Measurements from ENCODE around the gene TTC12.

Gene TTC12

GRCh38 chr11:113387605-113388211 is 73.3 kb downstream of the TTC12 start, which contains the start of gene ANKK1:
ANKK1 (plus strand) TSS chr11:113387779; CDS start chr11:113387885, 106 bp downstream.
- DNase-seq (ENCODE audit: low read depth, low spot score) = peak; percentile 29
- Histone ChIP-seq H3K4me3 (ENCODE audit: low read length) (peak within 1 kb of the TSS; percentile 38; the same call in 1 of the 2 replicates), H3K4me1 (ENCODE audit: control insufficient read depth, insufficient read depth, low read length) (peaks cover 3% of the 10 kb centered on the region; the same call in 1 of the 2 replicates), H3K9me3 (ENCODE audit: control insufficient read depth, insufficient read depth, low read length) (no peaks in the 10 kb centered on the region), H3K36me3 (ENCODE audit: control insufficient read depth, insufficient read depth, low read length) (no peaks in the 10 kb centered on the region), H3K27ac (ENCODE audit: low read length) (no peak within 1 kb of the TSS), H3K27me3 (ENCODE audit: control insufficient read depth, insufficient read depth, low read length) (no peaks in the 10 kb centered on the region)
- no CpG with 5 or more reads among the region's 46 CpGs for WGBS (ENCODE audit: insufficient coverage, insufficient read length)

DNA sequence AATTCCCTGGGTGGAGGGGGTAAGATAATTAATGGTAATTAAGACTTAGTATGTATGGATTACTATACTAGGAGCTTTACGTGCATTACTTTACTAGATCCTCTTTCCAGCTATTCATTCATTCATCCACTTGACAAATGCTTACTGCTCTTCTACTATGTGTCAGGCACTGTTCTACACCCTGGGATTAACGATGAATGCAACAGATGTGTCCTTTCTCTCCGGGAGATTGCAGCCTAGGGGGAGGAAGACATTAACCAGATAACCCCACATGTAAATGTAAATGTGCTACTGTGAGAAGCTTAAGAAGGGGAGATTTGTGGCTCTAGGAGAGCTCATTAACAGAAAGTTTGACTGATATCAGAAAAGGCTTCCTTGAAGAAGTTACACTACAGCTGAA is 74.9 kb downstream of the TTC12 start:
- H3K27me3 ChIP-seq (ENCODE audit: control insufficient read depth, insufficient read depth, low read length) = no peaks in the 10 kb centered on the region
- DNase-seq (ENCODE audit: low read depth, low spot score) = no peak
- no peak overlapping the region for H3K4me3 ChIP-seq (ENCODE audit: low read length)
- WGBS (ENCODE audit: insufficient coverage, insufficient read length) = no CpG with 5 or more reads among the region's 3 CpGs
- H3K9me3 ChIP-seq (ENCODE audit: control insufficient read depth, insufficient read depth, low read length) = no peaks in the 10 kb centered on the region
- no peak overlapping the region for H3K27ac ChIP-seq (ENCODE audit: low read length)
- H3K4me1 ChIP-seq (ENCODE audit: control insufficient read depth, insufficient read depth, low read length) = peaks cover 3% of the 10 kb centered on the region; the same call in 1 of the 2 replicates
- no peaks in the 10 kb centered on the region for H3K36me3 ChIP-seq (ENCODE audit: control insufficient read depth, insufficient read depth, low read length)

DNA sequence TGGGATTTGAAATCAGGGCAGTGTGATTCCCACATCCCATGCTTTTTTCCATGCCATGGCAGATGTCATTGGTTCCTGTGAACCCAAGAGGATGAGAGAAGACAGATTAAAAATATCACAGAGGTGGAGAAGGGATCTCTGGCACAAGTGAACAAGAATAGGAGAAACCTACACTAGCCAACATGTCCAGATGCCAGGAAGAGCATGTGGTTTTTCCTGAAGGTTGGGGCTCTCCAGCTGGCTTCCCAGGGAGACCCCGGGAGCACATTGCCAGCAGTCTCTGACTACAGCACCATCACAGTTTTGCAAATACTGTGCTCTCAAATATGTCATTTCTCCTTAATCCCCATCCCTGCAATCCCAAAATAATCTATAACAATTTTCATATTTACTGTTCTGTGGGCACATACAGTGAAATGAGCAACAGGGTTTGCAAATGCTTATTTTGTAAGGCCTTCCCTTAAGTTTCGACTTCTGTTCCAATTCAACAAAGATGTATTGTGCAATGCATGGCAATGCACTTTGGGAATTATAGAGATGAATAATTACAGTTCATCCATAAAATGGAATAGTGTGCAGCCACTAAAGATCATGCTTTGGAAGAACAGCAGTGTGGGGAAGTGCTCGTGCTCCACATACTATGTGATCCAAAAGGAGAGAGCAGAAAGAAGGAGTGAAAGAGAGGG is 78.0 kb downstream of the TTC12 start:
- H3K27ac ChIP-seq (ENCODE audit: low read length) = no peak overlapping the region
- DNase-seq (ENCODE audit: low read depth, low spot score) = no peak
- H3K4me1 ChIP-seq (ENCODE audit: control insufficient read depth, insufficient read depth, low read length) = 0 out of 2 replicates have a peak, but pooled peaks cover 2% of the 10 kb centered on the region
- no peaks in the 10 kb centered on the region for H3K9me3 ChIP-seq (ENCODE audit: control insufficient read depth, insufficient read depth, low read length)
- WGBS (ENCODE audit: insufficient coverage, insufficient read length) = no CpG with 5 or more reads among the region's 3 CpGs
- no peaks in the 10 kb centered on the region for H3K27me3 ChIP-seq (ENCODE audit: control insufficient read depth, insufficient read depth, low read length)
- H3K36me3 ChIP-seq (ENCODE audit: control insufficient read depth, insufficient read depth, low read length) = no peaks in the 10 kb centered on the region
- H3K4me3 ChIP-seq (ENCODE audit: low read length) = no peak overlapping the region

DNA sequence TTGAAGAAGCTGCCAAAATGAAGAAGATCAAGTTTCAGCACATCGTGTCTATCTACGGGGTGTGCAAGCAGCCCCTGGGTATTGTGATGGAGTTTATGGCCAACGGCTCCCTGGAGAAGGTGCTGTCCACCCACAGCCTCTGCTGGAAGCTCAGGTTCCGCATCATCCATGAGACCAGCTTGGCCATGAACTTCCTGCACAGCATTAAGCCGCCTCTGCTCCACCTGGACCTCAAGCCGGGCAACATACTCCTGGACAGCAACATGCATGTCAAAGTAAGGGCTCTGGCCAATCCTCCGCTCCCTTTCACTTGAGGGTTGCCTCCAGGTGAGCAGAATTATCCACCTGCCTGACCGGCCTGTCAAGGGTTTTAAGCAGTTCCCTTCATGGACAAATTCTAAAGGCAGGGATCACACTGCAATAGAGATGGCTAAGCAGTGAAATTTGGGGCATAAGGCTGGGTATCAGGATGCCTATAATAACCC is 79.2 kb downstream of the TTC12 start:
- no CpG with 5 or more reads among the region's 8 CpGs for WGBS (ENCODE audit: insufficient coverage, insufficient read length)

DNA sequence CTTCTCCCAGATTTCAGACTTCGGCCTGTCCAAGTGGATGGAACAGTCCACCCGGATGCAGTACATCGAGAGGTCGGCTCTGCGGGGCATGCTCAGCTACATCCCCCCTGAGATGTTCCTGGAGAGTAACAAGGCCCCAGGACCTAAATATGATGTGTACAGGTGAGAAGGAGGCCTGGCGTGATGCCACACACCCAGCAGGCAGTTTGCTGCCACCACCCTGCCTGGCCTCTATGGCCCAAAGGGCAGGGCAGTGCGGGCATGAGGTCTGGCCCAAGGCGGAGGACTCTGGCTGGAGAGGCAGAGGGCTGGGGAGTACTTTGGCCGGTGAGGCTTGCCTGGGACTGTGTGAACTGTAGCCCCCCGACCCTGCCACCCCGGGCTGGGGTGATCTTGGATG is 80.5 kb downstream of the TTC12 start:
- 0 out of 2 replicates have a peak, but pooled peaks cover 2% of the 10 kb centered on the region for H3K4me1 ChIP-seq (ENCODE audit: control insufficient read depth, insufficient read depth, low read length)
- WGBS (ENCODE audit: insufficient coverage, insufficient read length) = no CpG with 5 or more reads among the region's 11 CpGs
- DNase-seq (ENCODE audit: low read depth, low spot score) = no peak
- no peaks in the 10 kb centered on the region for H3K9me3 ChIP-seq (ENCODE audit: control insufficient read depth, insufficient read depth, low read length)
- H3K36me3 ChIP-seq (ENCODE audit: control insufficient read depth, insufficient read depth, low read length) = no peaks in the 10 kb centered on the region
- H3K27me3 ChIP-seq (ENCODE audit: control insufficient read depth, insufficient read depth, low read length) = no peaks in the 10 kb centered on the region
- H3K27ac ChIP-seq (ENCODE audit: low read length) = no peak overlapping the region
- H3K4me3 ChIP-seq (ENCODE audit: low read length) = no peak overlapping the region

More for the DNA sequence above, 79.2 kb downstream of the TTC12 start:
- no peaks in the 10 kb centered on the region for H3K27me3 ChIP-seq (ENCODE audit: control insufficient read depth, insufficient read depth, low read length)
- H3K27ac ChIP-seq (ENCODE audit: low read length) = no peak overlapping the region
- no peak for DNase-seq (ENCODE audit: low read depth, low spot score)
- no peak overlapping the region for H3K4me3 ChIP-seq (ENCODE audit: low read length)
- H3K9me3 ChIP-seq (ENCODE audit: control insufficient read depth, insufficient read depth, low read length) = no peaks in the 10 kb centered on the region
- H3K36me3 ChIP-seq (ENCODE audit: control insufficient read depth, insufficient read depth, low read length) = no peaks in the 10 kb centered on the region
- H3K4me1 ChIP-seq (ENCODE audit: control insufficient read depth, insufficient read depth, low read length) = 0 out of 2 replicates have a peak, but pooled peaks cover 2% of the 10 kb centered on the region

DNA sequence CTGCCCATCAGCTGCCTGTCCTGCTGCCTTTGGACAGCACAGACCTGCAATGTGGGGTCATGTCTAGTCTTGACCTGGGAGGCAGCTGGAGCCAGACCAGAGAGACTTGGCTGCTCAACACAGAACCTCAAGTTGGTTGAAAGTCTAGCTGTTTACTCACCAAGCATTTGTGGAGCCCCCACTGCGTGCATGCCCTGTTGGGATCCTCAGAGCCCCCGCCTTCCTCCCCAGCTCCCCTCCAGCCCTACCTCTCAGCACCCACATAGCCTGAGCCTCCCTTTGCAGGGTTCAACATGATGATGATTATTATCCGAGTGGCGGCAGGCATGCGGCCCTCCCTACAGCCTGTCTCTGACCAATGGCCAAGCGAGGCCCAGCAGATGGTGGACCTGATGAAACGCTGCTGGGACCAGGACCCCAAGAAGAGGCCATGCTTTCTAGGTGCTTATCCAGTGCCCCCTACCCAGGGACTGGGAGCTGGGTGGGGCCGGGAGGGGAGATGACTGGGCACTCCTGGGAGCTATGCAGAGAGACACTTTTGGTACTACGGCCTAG is 81.5 kb downstream of the TTC12 start:
- no peaks in the 10 kb centered on the region for H3K36me3 ChIP-seq (ENCODE audit: control insufficient read depth, insufficient read depth, low read length)
- no peaks in the 10 kb centered on the region for H3K27me3 ChIP-seq (ENCODE audit: control insufficient read depth, insufficient read depth, low read length)
- no peak for DNase-seq (ENCODE audit: low read depth, low spot score)
- 0 out of 2 replicates have a peak, but pooled peaks cover 2% of the 10 kb centered on the region for H3K4me1 ChIP-seq (ENCODE audit: control insufficient read depth, insufficient read depth, low read length)
- no peaks in the 10 kb centered on the region for H3K9me3 ChIP-seq (ENCODE audit: control insufficient read depth, insufficient read depth, low read length)
- no peak overlapping the region for H3K27ac ChIP-seq (ENCODE audit: low read length)
- H3K4me3 ChIP-seq (ENCODE audit: low read length) = no peak overlapping the region
- WGBS (ENCODE audit: insufficient coverage, insufficient read length) = no CpG with 5 or more reads among the region's 9 CpGs

DNA sequence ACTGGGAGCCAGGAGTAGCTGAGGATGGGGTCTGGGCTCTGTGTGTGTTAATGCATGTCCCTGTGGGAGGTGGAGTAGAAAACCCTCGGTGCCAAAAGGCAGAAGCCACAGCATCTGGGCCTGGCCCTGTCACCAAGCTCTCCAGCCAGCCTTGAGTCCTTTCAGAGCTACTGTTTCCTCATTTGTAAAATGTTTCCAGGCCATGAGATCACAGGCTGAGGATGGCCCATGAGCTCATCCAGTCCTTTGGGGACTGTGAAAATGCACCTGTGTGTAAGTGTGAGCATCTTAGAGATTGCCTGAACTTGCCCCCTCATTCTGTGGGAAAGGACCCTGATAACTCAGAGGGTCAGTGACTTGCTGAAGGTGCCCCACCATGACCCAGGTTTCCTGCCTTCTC is 82.3 kb downstream of the TTC12 start:
- Histone ChIP-seq H3K4me1 (ENCODE audit: control insufficient read depth, insufficient read depth, low read length) (0 out of 2 replicates have a peak, but pooled peaks cover 2% of the 10 kb centered on the region), H3K36me3 (ENCODE audit: control insufficient read depth, insufficient read depth, low read length) (no peaks in the 10 kb centered on the region), H3K27me3 (ENCODE audit: control insufficient read depth, insufficient read depth, low read length) (no peaks in the 10 kb centered on the region), H3K9me3 (ENCODE audit: control insufficient read depth, insufficient read depth, low read length) (no peaks in the 10 kb centered on the region), H3K27ac (ENCODE audit: low read length) (no peak overlapping the region), H3K4me3 (ENCODE audit: low read length) (no peak overlapping the region)
- WGBS (ENCODE audit: insufficient coverage, insufficient read length) = no CpG with 5 or more reads among the region's 1 CpG
- no peak for DNase-seq (ENCODE audit: low read depth, low spot score)

DNA sequence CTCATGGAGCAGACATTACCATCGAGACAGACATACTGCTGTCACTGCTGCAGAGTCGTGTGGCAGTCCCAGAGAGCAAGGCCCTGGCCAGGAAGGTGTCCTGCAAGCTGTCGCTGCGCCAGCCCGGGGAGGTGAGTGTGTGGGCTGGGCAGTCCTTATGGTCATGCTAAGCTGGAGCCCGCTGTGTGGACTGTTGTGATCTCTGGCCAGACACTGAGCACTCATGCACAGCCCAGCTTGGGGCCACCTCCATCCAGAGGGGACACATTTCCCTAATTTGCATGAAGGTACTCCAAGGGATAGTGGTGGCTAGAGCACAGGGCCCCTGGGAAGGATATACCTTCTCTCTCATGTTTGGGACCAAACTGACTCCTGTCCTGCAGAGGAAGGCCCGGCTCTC is 82.8 kb downstream of the TTC12 start:
- H3K9me3 ChIP-seq (ENCODE audit: control insufficient read depth, insufficient read depth, low read length) = no peaks in the 10 kb centered on the region
- H3K36me3 ChIP-seq (ENCODE audit: control insufficient read depth, insufficient read depth, low read length) = no peaks in the 10 kb centered on the region
- DNase-seq (ENCODE audit: low read depth, low spot score) = no peak
- no peak overlapping the region for H3K4me3 ChIP-seq (ENCODE audit: low read length)
- H3K27ac ChIP-seq (ENCODE audit: low read length) = no peak overlapping the region
- H3K4me1 ChIP-seq (ENCODE audit: control insufficient read depth, insufficient read depth, low read length) = 0 out of 2 replicates have a peak, but pooled peaks cover 2% of the 10 kb centered on the region
- no peaks in the 10 kb centered on the region for H3K27me3 ChIP-seq (ENCODE audit: control insufficient read depth, insufficient read depth, low read length)
- no CpG with 5 or more reads among the region's 7 CpGs for WGBS (ENCODE audit: insufficient coverage, insufficient read length)

GRCh38 chr11:113397821-113398220 is 83.4 kb downstream of the TTC12 start:
- H3K4me1 ChIP-seq (ENCODE audit: control insufficient read depth, insufficient read depth, low read length) = 0 out of 2 replicates have a peak, but pooled peaks cover 2% of the 10 kb centered on the region
- DNase-seq (ENCODE audit: low read depth, low spot score) = no peak
- no peaks in the 10 kb centered on the region for H3K27me3 ChIP-seq (ENCODE audit: control insufficient read depth, insufficient read depth, low read length)
- H3K36me3 ChIP-seq (ENCODE audit: control insufficient read depth, insufficient read depth, low read length) = no peaks in the 10 kb centered on the region
- H3K4me3 ChIP-seq (ENCODE audit: low read length) = no peak overlapping the region
- no CpG with 5 or more reads among the region's 4 CpGs for WGBS (ENCODE audit: insufficient coverage, insufficient read length)
- H3K9me3 ChIP-seq (ENCODE audit: control insufficient read depth, insufficient read depth, low read length) = no peaks in the 10 kb centered on the region
- H3K27ac ChIP-seq (ENCODE audit: low read length) = no peak overlapping the region

DNA sequence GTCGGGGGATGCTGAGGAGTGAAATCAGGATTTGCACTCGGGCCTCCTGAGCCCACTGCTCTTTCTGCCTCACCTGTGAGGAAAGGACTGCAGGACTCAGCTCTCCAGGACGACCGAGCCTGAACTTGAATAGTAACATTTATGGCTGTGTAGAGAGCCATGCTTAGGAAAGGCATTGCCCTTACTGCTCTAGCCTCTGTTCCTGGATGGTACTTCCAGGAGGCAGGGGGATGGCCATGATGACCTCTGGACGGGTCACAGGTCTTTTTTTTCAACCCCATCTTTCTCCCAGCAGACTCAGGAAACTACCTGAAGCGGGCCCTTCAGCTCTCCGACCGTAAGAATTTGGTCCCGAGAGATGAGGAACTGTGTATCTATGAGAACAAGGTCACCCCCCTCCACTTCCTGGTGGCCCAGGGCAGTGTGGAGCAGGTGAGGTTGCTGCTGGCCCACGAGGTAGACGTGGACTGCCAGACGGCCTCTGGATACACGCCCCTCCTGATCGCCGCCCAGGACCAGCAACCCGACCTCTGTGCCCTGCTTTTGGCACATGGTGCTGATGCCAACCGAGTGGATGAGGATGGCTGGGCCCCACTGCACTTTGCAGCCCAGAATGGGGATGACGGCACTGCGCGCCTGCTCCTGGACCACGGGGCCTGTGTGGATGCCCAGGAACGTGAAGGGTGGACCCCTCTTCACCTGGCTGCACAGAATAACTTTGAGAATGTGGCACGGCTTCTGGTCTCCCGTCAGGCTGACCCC is 84.5 kb downstream of the TTC12 start:
- no peaks in the 10 kb centered on the region for H3K36me3 ChIP-seq (ENCODE audit: control insufficient read depth, insufficient read depth, low read length)
- no peak overlapping the region for H3K27ac ChIP-seq (ENCODE audit: low read length)
- no peaks in the 10 kb centered on the region for H3K9me3 ChIP-seq (ENCODE audit: control insufficient read depth, insufficient read depth, low read length)
- 0 out of 2 replicates have a peak, but pooled peaks cover 2% of the 10 kb centered on the region for H3K4me1 ChIP-seq (ENCODE audit: control insufficient read depth, insufficient read depth, low read length)
- no peak overlapping the region for H3K4me3 ChIP-seq (ENCODE audit: low read length)
- WGBS (ENCODE audit: insufficient coverage, insufficient read length) = no CpG with 5 or more reads among the region's 24 CpGs
- no peaks in the 10 kb centered on the region for H3K27me3 ChIP-seq (ENCODE audit: control insufficient read depth, insufficient read depth, low read length)
- DNase-seq (ENCODE audit: low read depth, low spot score) = no peak

Measured in iPS DF 6.9 (cell line).